Measurements from ENCODE around the gene VSIR.
A peak's percentile ranks its signal among the peaks of the same experiment; 100 is the strongest.

VSIR gene

GRCh38 chr10:71746344-71747037 lies 26.8 kb downstream of the VSIR start:
- DNase-seq, result no peak

GRCh38 chr10:71745664-71746250 lies 27.6 kb downstream of the VSIR start:
- DNase-seq, result no peak

- no peak for DNase-seq
These were observed 28.2 kb downstream of the VSIR start for GRCh38 chr10:71744897-71745663.

GRCh38 chr10:71743866-71744265 lies 29.5 kb downstream of the VSIR start:
- DNase-seq, result no peak

- no peak for DNase-seq
These were observed 30.1 kb downstream of the VSIR start for GRCh38 chr10:71743089-71743838.

GRCh38 chr10:71742301-71743088 lies 30.8 kb downstream of the VSIR start:
- peak in 1 of 3 experiments; percentile 6 for DNase-seq

- DNase-seq, result no peak
These were observed 31.6 kb downstream of the VSIR start for GRCh38 chr10:71741671-71742070.

- DNase-seq, result no peak
These were observed 32.3 kb downstream of the VSIR start for GRCh38 chr10:71741029-71741428.

GRCh38 chr10:71740069-71740653 lies 33.2 kb downstream of the VSIR start:
- DNase-seq, result no peak

- DNase-seq, result no peak
These were observed 33.9 kb downstream of the VSIR start for GRCh38 chr10:71739358-71739900.

GRCh38 chr10:71737834-71738197 lies 35.5 kb downstream of the VSIR start:
- DNase-seq, result no peak

GRCh38 chr10:71737001-71737833 lies 36.1 kb downstream of the VSIR start:
- DNase-seq, result no peak

GRCh38 chr10:71736570-71736952 lies 36.8 kb downstream of the VSIR start:
- DNase-seq, result peak in 2 of 3 experiments; percentile 18 to 21

- DNase-seq, result peak in 1 of 3 experiments; percentile 6
These were observed 37.4 kb downstream of the VSIR start for GRCh38 chr10:71735709-71736569.

GRCh38 chr10:71734797-71735196 lies 38.5 kb downstream of the VSIR start:
- DNase-seq, result no peak

- DNase-seq, result no peak
These were observed 41.5 kb downstream of the VSIR start for GRCh38 chr10:71731791-71732190.

GRCh38 chr10:71729161-71729636 lies 44.1 kb downstream of the VSIR start:
- DNase-seq, result peak in 1 of 3 experiments; percentile 0

GRCh38 chr10:71727738-71728737 lies 45.3 kb downstream of the VSIR start:
- DNase-seq, result peak in 1 of 3 experiments; percentile 24
